GM12878 (cell line): ENCODE results near the gene PRR3. TPM values are rescaled to one million over a fixed set of nuclear protein-coding genes. Genes with fewer than 3 reads are reported as not detected.

Experiments
- CEBPB ChIP-seq, 2 experiments: fragments of 150-350 bp in 1 of 2; IDR thresholded peaks; 2 replicates each; pipeline ENCODE4 v1.6.1; 2012 to 2014; ENCODE audit warnings: low read depth in 2 of 2, low read length in 2 of 2, borderline replicate concordance in 1 of 2, inconsistent platforms in 1 of 2
- CREB1 ChIP-seq: IDR thresholded peaks from 2 replicates; pipeline ENCODE4 v1.6.1; 2012; ENCODE audit warnings: low read depth, mild to moderate bottlenecking, inconsistent platforms
- CREM ChIP-seq: IDR thresholded peaks from 2 replicates; pipeline ENCODE4 v1.6.1; 2014; ENCODE audit warnings: antibody characterized with exemption, low read depth
- ELK1 ChIP-seq: IDR thresholded peaks from 2 replicates; pipeline ENCODE4 v1.6.1; 2012; ENCODE audit warnings: low read depth, low read length, improper control_type of control experiment
- IRF4 ChIP-seq: IDR thresholded peaks from 2 replicates; pipeline ENCODE4 v1.6.1; 2011; ENCODE audit warnings: low read depth, low read length
- NKRF ChIP-seq: fragments of 450-650 bp; conservative IDR thresholded peaks from 2 replicates; pipeline ENCODE4 v1.6.1; 2017; ENCODE audit warnings: mild to moderate bottlenecking, moderate library complexity
- NR2C1 ChIP-seq: fragments of 450-650 bp; IDR thresholded peaks from 2 replicates; pipeline ENCODE4 v1.6.1; 2017; ENCODE audit warnings: antibody characterized with exemption, mild to moderate bottlenecking, moderate library complexity
- POLR2AphosphoS5 ChIP-seq: IDR thresholded peaks from 2 replicates; pipeline ENCODE4 v1.6.1; 2011; ENCODE audit warnings: mild to moderate bottlenecking, low read length, inconsistent platforms
- SKIL ChIP-seq: fragments of 450-650 bp; IDR thresholded peaks from 2 replicates; pipeline ENCODE4 v1.6.1; 2017; ENCODE audit warnings: mild to moderate bottlenecking, low read depth, inconsistent platforms; ENCODE audit not compliant: poor library complexity, severe bottlenecking
- SMAD1 ChIP-seq: fragments of 450-650 bp; IDR thresholded peaks from 2 replicates; pipeline ENCODE4 v1.6.1; 2018; ENCODE audit warnings: mild to moderate bottlenecking, low read depth; ENCODE audit not compliant: partially characterized antibody
- STAT1 ChIP-seq: fragments of 450-650 bp; conservative IDR thresholded peaks from 2 replicates; pipeline ENCODE4 v1.6.1; 2014; ENCODE audit warnings: antibody characterized with exemption, mild to moderate bottlenecking
- TARDBP ChIP-seq: IDR thresholded peaks from 2 replicates; pipeline ENCODE4 v1.6.1; 2016; ENCODE audit warnings: borderline replicate concordance
- USF1 ChIP-seq: IDR thresholded peaks from 2 replicates; pipeline ENCODE4 v1.6.1; 2011; ENCODE audit warnings: borderline replicate concordance, low read depth, mild to moderate bottlenecking, moderate library complexity, mixed read lengths, low read length; ENCODE audit not compliant: insufficient read depth; ENCODE audit errors: extremely low read length
- ZBTB33 ChIP-seq: fragments of 450-650 bp; IDR thresholded peaks from 2 replicates; pipeline ENCODE4 v1.6.1; 2017; ENCODE audit warnings: mild to moderate bottlenecking
- ZBTB40 ChIP-seq: fragments of 450-650 bp; IDR thresholded peaks from 2 replicates; pipeline ENCODE4 v1.6.1; 2016; ENCODE audit warnings: mild to moderate bottlenecking, moderate library complexity, borderline replicate concordance
- polyA plus RNA-seq, 11 experiments: library from polyadenylated mRNA; depleted of rRNA in 4 of 11; unstranded in 6 of 11; stranded (reverse) in 5 of 11; fragments of >200 nt; fragmentation: Nextera tagmentation in 4 of 11; fragmentation: Illumina TruSeq in 1 of 11; extraction: Ambion mirVana in 4 of 11; extraction: Trizol in 1 of 11; gene quantifications; 1 replicate in 1 of 11; 2 replicates in 10 of 11; pipeline versions ENCODE4 v1.2.1 to v1.2.3, GENCODE V29; 2011 to 2016; ENCODE audit warnings: inconsistent platforms in 2 of 11, missing spikeins in 2 of 11, low read depth in 1 of 11
- total RNA-seq, 4 experiments: library from RNA; depleted of rRNA in 3 of 4; stranded (reverse); fragments of >200 nt in 3 of 4; fragmentation: Illumina TruSeq in 1 of 4; extraction: Trizol in 1 of 4; gene quantifications; 2 replicates each; pipeline versions ENCODE4 v1.2.1 to v1.2.3, GENCODE V29; 2013 to 2021

PRR3 gene
- total and polyA plus RNA-seq, 10 of the 15 experiments (the other 5 are each of a cell fraction or from before 2014, with no cell fraction given) = 14.0 to 38.2 (median 20.5) TPM

GRCh38 chr6:30556906-30557682 lies at the start of gene PRR3 (continued):
- TF ChIP-seq NKRF (no peak), STAT1 (no peak), NR2C1 (peak; percentile 94), CEBPB (IDR thresholded peaks at IDR 0.05; ENCODE audit: borderline replicate concordance in 1 of 2, low read depth in 2 of 2, low read length in 2 of 2) (no peak), USF1 (peak; percentile 2), ELK1 (peak; percentile 75), ZBTB33 (no peak), IRF4 (peak; percentile 18; the same call in 1 of the 2 replicates), CREM (peak; percentile 98), SMAD1 (peak; percentile 47), ZBTB40 (peak; percentile 98), TARDBP (peak; percentile 77; the same call in 1 of the 2 replicates), SKIL (no peak), CREB1 (peak; percentile 95), POLR2AphosphoS5 (peak; percentile 81)
